ENCODE results near the gene ATF6B. TPM values are rescaled to one million over a fixed set of nuclear protein-coding genes. Genes with fewer than 3 reads are reported as not detected.

The ATF6B gene
- total and polyA plus RNA-seq, 2 experiments from 2014 or later: 37.9 to 43.7 TPM

DNA sequence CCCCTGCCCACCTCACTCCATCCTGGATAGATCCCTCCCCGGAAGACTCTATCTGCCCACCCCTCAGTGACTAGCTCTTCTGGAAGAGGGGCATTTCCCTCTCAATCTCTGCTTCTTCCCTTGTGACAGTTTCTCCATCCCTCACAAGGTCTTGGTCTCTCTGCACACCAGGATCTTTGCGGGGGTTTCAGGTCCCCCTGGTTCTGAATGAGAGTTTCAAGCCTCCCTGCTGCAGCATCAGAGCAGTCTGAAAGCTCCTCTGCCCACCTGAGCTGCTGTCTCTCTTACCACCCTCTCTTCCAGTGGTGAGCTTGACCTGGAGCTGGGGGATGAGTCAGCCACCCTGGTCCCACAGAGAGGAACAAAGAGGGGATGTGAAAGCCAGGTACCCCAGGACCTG, 43.3 kb downstream of the ATF6B start:
- H3K27me3 ChIP-seq: no peaks in the 10 kb centered on the region
- no peak overlapping the region for H3K27ac ChIP-seq
- H3K36me3 ChIP-seq (replicated peaks; ENCODE audit: insufficient read depth, low read depth): no peaks in the 10 kb centered on the region
- no peak overlapping the region for H3K4me3 ChIP-seq
- 89% methylated on average over 2 of the region's 2 CpGs for WGBS (ENCODE audit: low lambda C conversion rate, missing lambda C conversion rate)
- no peaks in the 10 kb centered on the region for H4K20me1 ChIP-seq (ENCODE audit: insufficient read depth, poor library complexity, severe bottlenecking)
- TF ChIP-seq, protein P1, sequence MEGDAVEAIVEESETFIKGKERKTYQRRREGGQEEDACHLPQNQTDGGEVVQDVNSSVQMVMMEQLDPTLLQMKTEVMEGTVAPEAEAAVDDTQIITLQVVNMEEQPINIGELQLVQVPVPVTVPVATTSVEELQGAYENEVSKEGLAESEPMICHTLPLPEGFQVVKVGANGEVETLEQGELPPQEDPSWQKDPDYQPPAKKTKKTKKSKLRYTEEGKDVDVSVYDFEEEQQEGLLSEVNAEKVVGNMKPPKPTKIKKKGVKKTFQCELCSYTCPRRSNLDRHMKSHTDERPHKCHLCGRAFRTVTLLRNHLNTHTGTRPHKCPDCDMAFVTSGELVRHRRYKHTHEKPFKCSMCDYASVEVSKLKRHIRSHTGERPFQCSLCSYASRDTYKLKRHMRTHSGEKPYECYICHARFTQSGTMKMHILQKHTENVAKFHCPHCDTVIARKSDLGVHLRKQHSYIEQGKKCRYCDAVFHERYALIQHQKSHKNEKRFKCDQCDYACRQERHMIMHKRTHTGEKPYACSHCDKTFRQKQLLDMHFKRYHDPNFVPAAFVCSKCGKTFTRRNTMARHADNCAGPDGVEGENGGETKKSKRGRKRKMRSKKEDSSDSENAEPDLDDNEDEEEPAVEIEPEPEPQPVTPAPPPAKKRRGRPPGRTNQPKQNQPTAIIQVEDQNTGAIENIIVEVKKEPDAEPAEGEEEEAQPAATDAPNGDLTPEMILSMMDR (IDR thresholded peaks at IDR 0.05; ENCODE audit: poor library complexity): no peak
- no peak for TF ChIP-seq EZH2phosphoT487 (IDR thresholded peaks at IDR 0.05; ENCODE audit: low read depth, severe bottlenecking, unreplicated experiment)
- no peak for TF ChIP-seq EZH2 (IDR thresholded peaks at IDR 0.05; ENCODE audit: borderline replicate concordance)
- no peaks in the 10 kb centered on the region for H3K9me3 ChIP-seq (ENCODE audit: low read depth)
- no peak overlapping the region for H2AFZ ChIP-seq
- no peaks in the 10 kb centered on the region for H3K9me2 ChIP-seq (replicated peaks; ENCODE audit: insufficient read depth)
- DNase-seq (ENCODE audit: low spot score): no peak
- no peak overlapping the region for H3K4me2 ChIP-seq
- H3K4me1 ChIP-seq (ENCODE audit: insufficient read depth): peaks cover 34% of the 10 kb centered on the region
- H3K79me2 ChIP-seq: no peaks in the 10 kb centered on the region

DNA sequence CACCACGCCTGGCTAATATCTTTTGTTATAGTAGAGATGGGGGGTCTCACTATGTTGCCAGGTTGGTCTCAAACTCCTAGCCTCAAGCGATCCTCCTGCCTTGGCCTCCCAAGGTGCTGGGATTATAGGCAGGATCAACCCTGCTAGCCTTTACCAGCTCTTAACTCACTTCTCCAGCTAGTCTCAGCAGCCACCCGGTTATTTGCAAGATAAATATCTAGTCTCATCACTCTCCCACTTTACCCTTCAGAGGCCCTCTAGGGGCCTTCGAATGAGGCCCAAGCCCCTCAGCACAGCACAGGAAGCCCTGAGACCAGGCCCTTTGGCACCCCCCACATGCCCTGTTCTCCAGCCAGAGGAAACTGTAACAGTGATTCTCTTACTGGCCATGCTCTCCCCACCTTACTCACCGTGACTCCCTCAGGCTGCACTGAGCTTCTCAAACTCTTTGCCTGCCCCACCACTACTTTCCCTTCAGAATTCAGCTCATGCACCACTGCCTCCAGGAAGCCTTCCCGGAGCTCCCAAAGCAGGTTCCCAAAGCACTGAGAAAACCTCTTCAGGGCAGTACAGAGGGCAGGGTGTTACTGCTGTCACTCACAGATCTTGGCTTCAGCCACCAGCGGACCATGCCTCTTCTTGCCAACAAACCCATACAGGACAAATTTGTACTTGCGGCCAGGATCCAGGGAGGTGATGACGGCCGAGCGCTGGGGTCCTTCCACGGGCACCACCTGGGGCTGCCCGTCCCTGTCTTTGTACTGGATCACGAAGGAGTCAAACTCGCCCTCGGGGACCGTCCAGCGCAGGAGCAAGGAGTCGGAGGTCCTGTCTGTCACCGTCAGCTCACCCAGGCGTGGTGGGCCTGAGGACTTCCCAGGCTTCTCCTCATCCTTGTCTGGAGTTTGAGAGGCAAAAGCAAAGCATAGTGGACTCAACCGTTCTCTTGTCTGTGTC, 44.0 kb downstream of the ATF6B start:
- Histone ChIP-seq H3K27ac (no peak overlapping the region), H3K4me1 (ENCODE audit: insufficient read depth) (peaks cover 27% of the 10 kb centered on the region), H2AFZ (no peak overlapping the region), H4K20me1 (ENCODE audit: insufficient read depth, poor library complexity, severe bottlenecking) (no peaks in the 10 kb centered on the region), H3K27me3 (no peaks in the 10 kb centered on the region), H3K9me2 (replicated peaks; ENCODE audit: insufficient read depth) (no peaks in the 10 kb centered on the region), H3K36me3 (replicated peaks; ENCODE audit: insufficient read depth, low read depth) (no peaks in the 10 kb centered on the region), H3K4me2 (no peak overlapping the region), H3K79me2 (no peaks in the 10 kb centered on the region), H3K4me3 (no peak overlapping the region), H3K9me3 (ENCODE audit: low read depth) (no peaks in the 10 kb centered on the region)
- WGBS (ENCODE audit: low lambda C conversion rate, missing lambda C conversion rate): 93% methylated on average over 22 of the region's 22 CpGs
- no peak for TF ChIP-seq EZH2 (IDR thresholded peaks at IDR 0.05; ENCODE audit: borderline replicate concordance)
- TF ChIP-seq, protein P1 (IDR thresholded peaks at IDR 0.05; ENCODE audit: poor library complexity): no peak
- TF ChIP-seq EZH2phosphoT487 (IDR thresholded peaks at IDR 0.05; ENCODE audit: low read depth, severe bottlenecking, unreplicated experiment): no peak
- DNase-seq (ENCODE audit: low spot score): no peak

DNA sequence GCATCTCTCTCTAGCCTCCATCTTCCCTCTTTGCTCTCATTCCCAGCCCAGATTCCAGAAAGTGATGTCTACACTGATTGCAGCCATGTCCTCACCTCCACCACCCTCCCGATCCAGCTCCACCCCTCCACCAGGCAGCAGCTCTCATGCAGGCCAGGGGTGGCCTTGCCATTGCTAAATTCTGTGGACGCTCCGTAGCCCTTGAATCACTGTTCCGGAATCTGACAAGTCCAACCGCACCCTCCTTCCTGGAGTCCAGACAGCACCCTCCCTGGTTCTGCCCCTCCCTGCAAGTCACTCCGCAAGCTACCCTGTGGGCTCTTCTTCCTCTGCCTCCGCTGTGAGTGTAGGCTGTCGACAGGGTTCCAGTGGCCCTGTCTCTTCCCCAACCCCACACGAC, 45.1 kb downstream of the ATF6B start:
- no peak overlapping the region for H3K4me2 ChIP-seq
- no peak overlapping the region for H3K27ac ChIP-seq
- H3K4me1 ChIP-seq (ENCODE audit: insufficient read depth): peaks cover 18% of the 10 kb centered on the region
- 79% methylated on average over 9 of the region's 9 CpGs for WGBS (ENCODE audit: low lambda C conversion rate, missing lambda C conversion rate)
- H3K4me3 ChIP-seq: no peak overlapping the region
- no peak overlapping the region for H2AFZ ChIP-seq
- H3K79me2 ChIP-seq: no peaks in the 10 kb centered on the region
- H3K9me3 ChIP-seq (ENCODE audit: low read depth): no peaks in the 10 kb centered on the region
- H3K27me3 ChIP-seq: no peaks in the 10 kb centered on the region
- H3K36me3 ChIP-seq (replicated peaks; ENCODE audit: insufficient read depth, low read depth): no peaks in the 10 kb centered on the region
- no peaks in the 10 kb centered on the region for H3K9me2 ChIP-seq (replicated peaks; ENCODE audit: insufficient read depth)
- DNase-seq (ENCODE audit: low spot score): no peak
- TF ChIP-seq EZH2phosphoT487 (IDR thresholded peaks at IDR 0.05; ENCODE audit: low read depth, severe bottlenecking, unreplicated experiment): no peak
- TF ChIP-seq EZH2 (IDR thresholded peaks at IDR 0.05; ENCODE audit: borderline replicate concordance): no peak
- TF ChIP-seq, protein P1 (IDR thresholded peaks at IDR 0.05; ENCODE audit: poor library complexity): no peak
- H4K20me1 ChIP-seq (ENCODE audit: insufficient read depth, poor library complexity, severe bottlenecking): no peaks in the 10 kb centered on the region
